AG04449 (cell line): ENCODE results near the gene ARHGEF18.

Experiments used
- CTCF ChIA-PET: fragments of 350-600 bp; formaldehyde crosslinking; extraction: SDS; loops from one replicate; lab custom pipeline; 2021; ENCODE audit warnings: antibody characterized with exemption; lab: Yijun Ruan, JAX
- POLR2A ChIA-PET: fragments of 400-600, 350-600 bp; formaldehyde crosslinking; extraction: SDS; loops from one replicate; lab custom pipeline; 2020; ENCODE audit warnings: antibody characterized with exemption, inconsistent platforms; lab: Yijun Ruan, JAX
- DNase-seq: peaks from one replicate; pipeline ENCODE4 v3.0.0-alpha.2; 2010; ENCODE audit warnings: low read depth, low spot score
- H3K4me3 ChIP-seq: 2 replicates; pipeline ENCODE4 v1.5.1; 2011; ENCODE audit warnings: low read depth, mild to moderate bottlenecking, control low read depth, low read length
- TF ChIP-seq, protein P1 (sequence below): IDR thresholded peaks from one replicate; pipeline ENCODE4 v1.5.1; 2011; ENCODE audit warnings: mild to moderate bottlenecking, moderate library complexity, low read length, control low read depth, inconsistent platforms; ENCODE audit not compliant: insufficient read depth; ENCODE audit errors: missing control alignments

The ARHGEF18 gene

DNA sequence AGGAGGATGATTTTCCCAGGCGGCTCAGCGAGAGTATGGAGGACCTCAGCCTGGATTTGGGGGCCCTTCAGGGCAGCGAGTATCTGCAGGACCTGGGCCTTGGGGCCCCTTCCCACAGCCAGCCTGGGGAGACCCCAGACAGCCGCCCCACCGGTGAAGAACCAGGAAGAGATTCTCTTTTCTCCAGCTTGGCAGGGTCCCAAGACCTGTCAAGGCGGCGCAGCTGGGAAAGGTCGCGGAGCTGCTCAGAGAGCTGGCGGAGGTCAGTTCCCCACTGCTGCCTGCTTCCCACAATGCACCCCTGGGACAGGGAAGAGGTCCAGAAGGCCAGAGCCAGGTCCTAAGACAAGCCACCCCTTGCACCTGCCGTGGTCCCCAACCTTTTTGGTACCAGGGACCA lies 24.1 kb downstream of the ARHGEF18 start:
- TF ChIP-seq, protein P1, sequence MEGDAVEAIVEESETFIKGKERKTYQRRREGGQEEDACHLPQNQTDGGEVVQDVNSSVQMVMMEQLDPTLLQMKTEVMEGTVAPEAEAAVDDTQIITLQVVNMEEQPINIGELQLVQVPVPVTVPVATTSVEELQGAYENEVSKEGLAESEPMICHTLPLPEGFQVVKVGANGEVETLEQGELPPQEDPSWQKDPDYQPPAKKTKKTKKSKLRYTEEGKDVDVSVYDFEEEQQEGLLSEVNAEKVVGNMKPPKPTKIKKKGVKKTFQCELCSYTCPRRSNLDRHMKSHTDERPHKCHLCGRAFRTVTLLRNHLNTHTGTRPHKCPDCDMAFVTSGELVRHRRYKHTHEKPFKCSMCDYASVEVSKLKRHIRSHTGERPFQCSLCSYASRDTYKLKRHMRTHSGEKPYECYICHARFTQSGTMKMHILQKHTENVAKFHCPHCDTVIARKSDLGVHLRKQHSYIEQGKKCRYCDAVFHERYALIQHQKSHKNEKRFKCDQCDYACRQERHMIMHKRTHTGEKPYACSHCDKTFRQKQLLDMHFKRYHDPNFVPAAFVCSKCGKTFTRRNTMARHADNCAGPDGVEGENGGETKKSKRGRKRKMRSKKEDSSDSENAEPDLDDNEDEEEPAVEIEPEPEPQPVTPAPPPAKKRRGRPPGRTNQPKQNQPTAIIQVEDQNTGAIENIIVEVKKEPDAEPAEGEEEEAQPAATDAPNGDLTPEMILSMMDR: no peak
- ChIA-PET CTCF (interaction anchor here (0.9 to 1.8 kb wide), 3 partner anchors 9 to 19 kb away, joined by 3 to 5 read pairs (median 5); no protein-coding TSS in a partner anchor), POLR2A (no interaction called here)
- no peak for DNase-seq
- no peak overlapping the region for H3K4me3 ChIP-seq

DNA sequence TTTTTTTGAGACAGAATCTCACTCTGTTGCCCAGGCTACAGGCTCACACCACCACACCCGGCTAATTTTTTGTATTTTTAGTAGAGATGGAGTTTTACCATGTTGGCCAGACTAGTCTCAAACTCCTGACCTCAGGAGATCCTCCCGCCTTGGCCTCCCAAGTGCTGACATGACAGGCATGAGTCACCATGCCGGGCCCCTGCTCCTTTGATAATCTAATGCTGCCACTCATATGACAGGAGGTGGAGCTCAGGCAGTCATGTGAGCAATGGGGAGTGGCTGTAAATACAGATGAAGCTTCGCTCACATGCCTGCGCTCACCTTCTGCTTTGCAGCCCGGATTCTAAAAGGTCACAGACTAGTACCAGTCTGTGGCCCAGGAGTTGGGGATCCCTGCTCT lies 25.1 kb downstream of the ARHGEF18 start:
- TF ChIP-seq, protein P1: no peak
- POLR2A ChIA-PET: no interaction called here

DNA sequence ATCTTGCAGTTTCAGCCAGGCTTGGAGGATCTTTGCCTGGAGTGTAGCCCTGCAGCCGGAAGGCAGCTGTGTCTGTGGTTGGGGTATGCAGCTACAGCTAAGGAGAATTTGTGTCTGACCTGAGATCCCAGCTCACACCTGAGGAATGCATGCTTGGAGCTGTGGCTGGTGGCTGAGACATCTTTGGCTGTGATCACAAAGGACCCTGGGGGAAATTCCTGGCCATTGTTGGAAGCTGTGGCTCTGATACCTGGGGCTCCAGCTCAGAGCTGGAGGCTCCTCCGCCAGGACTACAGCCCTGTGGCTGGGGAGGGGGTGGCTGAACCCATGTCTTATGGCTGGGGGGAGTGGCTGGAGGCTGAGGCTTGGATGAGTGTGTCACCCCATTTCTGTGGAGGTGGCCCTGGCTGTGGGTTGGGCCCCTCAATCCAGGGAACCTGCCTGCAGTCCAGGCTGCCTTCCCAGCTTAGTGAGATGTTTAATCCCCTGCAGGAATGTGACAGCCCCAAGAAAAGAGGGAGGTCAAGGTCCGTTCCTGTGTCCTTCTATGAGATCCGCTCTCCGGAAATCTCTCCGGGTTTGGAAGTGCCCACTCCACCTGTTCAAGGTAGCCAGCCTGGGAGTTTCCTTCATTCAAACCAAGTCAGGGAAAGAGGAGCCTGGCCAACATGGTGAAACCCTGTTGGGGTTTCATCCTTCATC lies 27.6 kb downstream of the ARHGEF18 start:
- TF ChIP-seq, protein P1: no peak
- CTCF ChIA-PET: interaction anchor here (1.0 to 2.2 kb wide), 6 partner anchors 10 to 423 kb away, joined by 3 to 13 read pairs (median 4); partner anchors contain the start of gene TRAPPC5
- POLR2A ChIA-PET: no interaction called here

More for the DNA sequence above, 25.1 kb downstream of the ARHGEF18 start:
- DNase-seq: no peak
- H3K4me3 ChIP-seq: no peak overlapping the region
- CTCF ChIA-PET: no interaction called here

DNA sequence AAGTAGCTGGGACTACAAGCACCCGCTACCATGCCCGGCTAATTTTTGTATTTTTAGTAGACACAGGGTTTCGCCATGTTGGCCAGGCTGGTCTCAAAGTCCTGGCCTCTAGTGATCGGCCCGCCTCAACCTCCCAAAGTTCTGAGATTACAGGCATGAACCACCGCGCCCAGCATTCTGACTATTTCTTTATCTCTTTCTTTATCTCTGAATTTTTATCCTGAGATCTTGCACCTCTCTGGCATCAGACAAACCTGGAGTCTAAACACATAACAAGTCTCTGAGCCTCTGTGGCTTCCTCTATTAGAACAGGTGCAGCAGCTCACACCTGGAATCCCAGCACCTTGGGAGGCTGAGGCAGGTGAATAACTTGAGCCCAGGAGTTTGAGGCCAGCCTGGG lies 28.5 kb downstream of the ARHGEF18 start:
- ChIA-PET CTCF (interaction anchor here (1.0 to 2.2 kb wide), 5 partner anchors 9 to 423 kb away, joined by 3 to 13 read pairs (median 4); partner anchors contain the start of gene TRAPPC5), POLR2A (no interaction called here)
- no peak for DNase-seq
- TF ChIP-seq, protein P1: no peak
- H3K4me3 ChIP-seq: no peak overlapping the region

More for the DNA sequence above, 27.6 kb downstream of the ARHGEF18 start:
- DNase-seq: no peak
- H3K4me3 ChIP-seq: no peak overlapping the region

DNA sequence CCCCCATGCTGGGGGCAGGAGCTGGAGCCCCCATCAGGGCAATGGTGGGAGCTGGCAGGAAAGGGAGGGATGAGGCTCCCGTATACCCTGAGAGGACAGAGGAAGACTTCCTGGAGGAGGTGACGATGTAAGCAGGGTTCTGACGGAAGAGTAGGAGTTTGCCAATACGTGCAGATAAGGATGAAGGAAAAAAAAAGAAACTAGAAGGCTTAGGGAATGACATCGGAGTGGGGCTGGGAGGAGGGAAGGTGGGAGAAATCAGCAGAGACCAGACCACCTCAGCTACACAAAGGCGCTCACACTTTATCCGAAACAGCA lies 32.3 kb downstream of the ARHGEF18 start:
- DNase-seq: no peak
- ChIA-PET POLR2A (no interaction called here), CTCF (interaction anchor here (0.7 to 9.2 kb wide), 10 partner anchors 8 to 300 kb away, joined by 3 to 92 read pairs (median 6); partner anchors contain the start of gene TRAPPC5)
- H3K4me3 ChIP-seq: no peak overlapping the region
- TF ChIP-seq, protein P1: no peak

DNA sequence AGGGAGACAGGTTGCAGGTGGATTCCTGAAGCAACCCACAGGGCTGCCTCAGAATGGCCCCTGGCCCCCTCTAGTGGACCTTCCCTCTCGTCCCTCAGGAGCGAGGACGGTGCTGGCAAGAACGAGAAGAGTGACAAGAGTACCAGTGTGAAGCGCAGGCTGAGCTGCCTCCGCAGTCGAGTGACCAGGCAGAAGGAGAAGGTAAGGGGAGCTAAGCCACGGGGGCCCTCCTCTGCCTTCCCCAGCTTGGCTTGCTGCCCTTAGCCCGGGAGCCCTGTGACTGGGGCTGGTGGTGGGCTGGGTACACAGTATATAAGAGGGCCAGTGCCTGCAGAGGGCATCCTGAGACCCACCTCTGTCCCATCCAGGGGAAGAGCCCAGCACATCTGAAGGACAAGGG lies 34.0 kb downstream of the ARHGEF18 start:
- ChIA-PET POLR2A (interaction anchor here (0.6 kb wide), 1 partner anchor 10 kb away, joined by 3 read pairs; no protein-coding TSS in a partner anchor), CTCF (interaction anchor here (0.6 to 9.2 kb wide), 11 partner anchors 10 to 280 kb away, joined by 3 to 92 read pairs (median 5); no protein-coding TSS in a partner anchor)
- no peak overlapping the region for H3K4me3 ChIP-seq
- no peak for DNase-seq
- TF ChIP-seq, protein P1: no peak
